Measurements from ENCODE around the gene TAF4. TPM values are rescaled to one million over a fixed set of nuclear protein-coding genes. Genes with fewer than 3 reads are reported as not detected.

TAF4 gene
- total and polyA plus RNA-seq, 2 of the 13 experiments (the other 11 are each of a cell fraction or from before 2014, with no cell fraction given): 5.9 to 12.0 TPM

GRCh38 chr20:61980647-61981583, 84.8 kb downstream of the TAF4 start (continued):
- TF ChIP-seq TFE3 (CRISPR knock-in tag; IDR thresholded peaks at IDR 0.05): no peak
- TF ChIP-seq ZNF569 (CRISPR knock-in tag; IDR thresholded peaks at IDR 0.05; ENCODE audit: borderline replicate concordance): no peak
- TF ChIP-seq GRHL1 (CRISPR knock-in tag; conservative IDR thresholded peaks at IDR 0.05): no peak
- no peak for TF ChIP-seq SMAD9 (CRISPR knock-in tag; IDR thresholded peaks at IDR 0.05)
- TF ChIP-seq THRA (CRISPR knock-in tag; IDR thresholded peaks at IDR 0.05; ENCODE audit: borderline replicate concordance): 0 out of 2 replicates have a peak, but pooled peaks have one; percentile 26
- no peak for TF ChIP-seq RORA (CRISPR knock-in tag; IDR thresholded peaks at IDR 0.05)
- no peak for TF ChIP-seq PCBP2 (optimal IDR thresholded peaks at IDR 0.05; ENCODE audit: low read depth, low read length, poor library complexity, severe bottlenecking)
- no peak for TF ChIP-seq HNRNPLL (IDR thresholded peaks at IDR 0.05; ENCODE audit: low read depth, low read length, poor library complexity, severe bottlenecking)
- TF ChIP-seq FOXM1 (CRISPR knock-in tag; IDR thresholded peaks at IDR 0.05): no peak
- no peak for TF ChIP-seq ZSCAN20 (CRISPR knock-in tag; IDR thresholded peaks at IDR 0.05; ENCODE audit: borderline replicate concordance)
- no peak for TF ChIP-seq GLI4 (CRISPR knock-in tag; IDR thresholded peaks at IDR 0.05; ENCODE audit: borderline replicate concordance)
- no peak for TF ChIP-seq KAT7 (CRISPR knock-in tag; IDR thresholded peaks at IDR 0.05; ENCODE audit: borderline replicate concordance)
- no peak for TF ChIP-seq ZNF552 (CRISPR knock-in tag; IDR thresholded peaks at IDR 0.05; ENCODE audit: borderline replicate concordance)
- TF ChIP-seq PHF20 (CRISPR knock-in tag; IDR thresholded peaks at IDR 0.05): no peak
- TF ChIP-seq ZFP82 (CRISPR knock-in tag; IDR thresholded peaks at IDR 0.05; ENCODE audit: borderline replicate concordance): no peak
- no peak for TF ChIP-seq ZNF282 (IDR thresholded peaks at IDR 0.05; ENCODE audit: partially characterized antibody)
- TF ChIP-seq CBX2 (IDR thresholded peaks at IDR 0.05; ENCODE audit: low read depth, low read length): no peak
- no peak for TF ChIP-seq CBX2 (CRISPR knock-in tag; IDR thresholded peaks at IDR 0.05; ENCODE audit: low read depth)
- TF ChIP-seq TBX3 (IDR thresholded peaks at IDR 0.05; ENCODE audit: borderline replicate concordance): no peak
- no peak for TF ChIP-seq RAD51 (IDR thresholded peaks at IDR 0.05; ENCODE audit: borderline replicate concordance)
- no peak for TF ChIP-seq ZNF761 (CRISPR knock-in tag; conservative IDR thresholded peaks at IDR 0.05)
- no peak for TF ChIP-seq YEATS2 (CRISPR knock-in tag; IDR thresholded peaks at IDR 0.05; ENCODE audit: borderline replicate concordance)
- TF ChIP-seq ZNF530 (CRISPR knock-in tag; IDR thresholded peaks at IDR 0.05; ENCODE audit: low read depth): no peak
- TF ChIP-seq ZNF251 (CRISPR knock-in tag; IDR thresholded peaks at IDR 0.05): no peak
- TF ChIP-seq NCOA1 (CRISPR knock-in tag; IDR thresholded peaks at IDR 0.05): no peak

Data from HepG2 (cell line).